Measurements from ENCODE around the gene CAT.

GRCh38 chr11:34437224-34438125 lies 1.3 kb upstream of the CAT start:
- no peak for TF ChIP-seq POLR2A (IDR thresholded peaks at IDR 0.05; ENCODE audit: low read depth, low read length)
- TF ChIP-seq POLR2AphosphoS5 (IDR thresholded peaks at IDR 0.05; ENCODE audit: low read depth, low read length): no peak
- no peak for TF ChIP-seq TAF1 (IDR thresholded peaks at IDR 0.05; ENCODE audit: low read depth, low read length)
- no peak for TF ChIP-seq SPI1 (IDR thresholded peaks at IDR 0.05; ENCODE audit: low read depth, low read length)
- no peak for TF ChIP-seq PAX5 (IDR thresholded peaks at IDR 0.05; ENCODE audit: insufficient read depth, low read length, severe bottlenecking)
